HL-60/S4 (cell line): ENCODE measurements around the gene MAN2B2.

Experiments used
- in situ Hi-C: fragments of 300-500 bp; cut with MboI; formaldehyde crosslinking; loops from 2 replicates; pipeline ENCODE4 v1.14.3; 2022; ENCODE audit warnings: low sequenced_read_pairs

Gene MAN2B2

DNA sequence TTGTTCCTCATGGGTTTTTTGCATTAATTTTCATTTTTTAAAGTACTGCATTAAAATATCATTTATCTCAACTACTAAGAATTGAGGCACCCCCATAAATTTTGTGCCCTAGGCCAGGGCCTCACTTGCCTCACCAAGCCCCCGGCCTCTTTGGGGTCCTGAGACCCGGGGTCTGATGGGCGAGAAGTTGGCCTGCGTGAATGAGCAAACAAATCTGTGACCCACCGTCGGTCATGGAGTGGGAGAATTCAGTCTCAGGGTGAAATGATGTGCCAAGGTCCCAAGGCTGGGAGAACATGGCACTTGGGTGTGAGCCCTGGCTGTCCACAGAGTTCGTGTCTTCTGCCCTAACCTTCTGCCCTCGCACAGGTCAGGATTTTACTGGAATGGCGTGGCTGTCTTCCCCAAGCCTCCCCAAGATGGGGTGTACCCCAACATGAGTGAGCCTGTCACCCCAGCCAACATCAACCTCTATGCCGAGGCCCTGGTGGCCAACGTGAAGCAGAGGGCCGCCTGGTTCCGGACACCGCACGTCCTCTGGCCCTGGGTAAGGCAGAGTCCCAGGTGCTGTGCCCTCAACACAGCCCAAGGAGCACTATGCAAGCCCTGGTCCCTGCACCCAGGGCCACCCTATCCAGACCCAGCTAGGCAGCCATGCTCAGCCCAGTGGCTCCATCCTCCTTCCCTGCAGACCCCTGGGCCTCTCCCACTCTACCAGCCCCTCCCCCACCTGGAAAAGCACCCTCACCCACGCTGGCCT is 18.0 kb downstream of the MAN2B2 start:
- in situ Hi-C loops: no loop called here

- in situ Hi-C loops: no loop called here
Observed at GRCh38 chr4:6594341-6594740, 19.4 kb downstream of the MAN2B2 start.

DNA sequence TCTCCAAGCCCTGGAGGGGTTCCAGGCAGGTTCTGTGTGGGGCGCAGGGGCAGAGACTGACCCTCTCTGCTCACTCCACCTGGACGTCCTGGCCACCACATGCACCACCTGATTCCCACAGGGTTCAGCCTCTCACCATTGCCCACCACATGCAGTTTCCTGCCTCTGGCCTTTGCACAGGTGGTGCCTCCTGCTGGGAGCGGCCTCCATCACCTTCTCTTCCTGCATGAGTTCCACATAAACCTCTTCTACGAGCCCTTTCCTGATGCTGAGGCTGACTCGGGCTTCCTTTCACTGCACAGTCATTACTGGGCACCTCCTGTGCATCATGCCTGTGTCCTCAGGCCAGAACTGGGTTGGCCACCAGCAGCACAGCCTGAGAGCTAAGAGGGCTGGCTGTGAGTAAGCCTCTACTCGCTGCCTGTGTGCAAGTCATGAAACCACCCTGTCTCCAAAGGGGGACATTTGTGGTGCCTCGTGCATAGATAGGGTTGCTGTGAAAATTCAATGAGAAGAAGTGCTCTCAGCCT is 19.9 kb downstream of the MAN2B2 start:
- in situ Hi-C loops: no loop called here

DNA sequence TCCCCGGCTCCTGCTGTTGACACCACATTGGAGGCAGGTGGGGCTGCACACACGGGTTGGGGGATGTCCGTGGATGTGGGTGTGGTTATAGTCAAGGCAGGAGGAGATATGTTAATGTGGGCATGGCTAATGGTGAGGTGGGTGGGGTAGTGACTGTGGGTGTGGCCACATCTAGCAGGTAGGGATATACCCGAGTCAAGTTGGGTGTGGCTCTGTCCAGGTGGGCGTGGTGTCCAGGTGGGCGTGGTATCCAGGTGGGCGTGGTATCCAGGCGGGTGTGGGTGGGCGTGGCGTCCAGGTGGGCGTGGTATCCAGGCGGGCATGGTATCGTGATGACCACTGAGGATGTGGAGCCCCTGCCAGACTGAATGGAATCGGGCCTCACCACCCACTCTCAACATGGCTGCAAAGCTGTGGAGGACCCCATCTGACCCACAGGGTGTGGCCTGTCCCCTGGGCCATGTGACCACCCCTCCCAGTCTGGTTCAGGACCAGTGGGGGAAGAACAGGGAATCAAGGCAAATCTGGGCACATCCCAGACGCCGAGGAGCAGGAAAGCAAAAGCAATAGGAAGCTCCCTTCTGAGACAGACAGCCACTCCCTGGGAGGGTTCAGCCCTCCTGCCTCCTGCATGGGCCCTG is 21.0 kb downstream of the MAN2B2 start:
- in situ Hi-C loops: no loop called here

GRCh38 chr4:6596948-6597347 is 22.0 kb downstream of the MAN2B2 start:
- in situ Hi-C loops: no loop called here

GRCh38 chr4:6598127-6598526 is 23.1 kb downstream of the MAN2B2 start:
- in situ Hi-C loops: no loop called here

DNA sequence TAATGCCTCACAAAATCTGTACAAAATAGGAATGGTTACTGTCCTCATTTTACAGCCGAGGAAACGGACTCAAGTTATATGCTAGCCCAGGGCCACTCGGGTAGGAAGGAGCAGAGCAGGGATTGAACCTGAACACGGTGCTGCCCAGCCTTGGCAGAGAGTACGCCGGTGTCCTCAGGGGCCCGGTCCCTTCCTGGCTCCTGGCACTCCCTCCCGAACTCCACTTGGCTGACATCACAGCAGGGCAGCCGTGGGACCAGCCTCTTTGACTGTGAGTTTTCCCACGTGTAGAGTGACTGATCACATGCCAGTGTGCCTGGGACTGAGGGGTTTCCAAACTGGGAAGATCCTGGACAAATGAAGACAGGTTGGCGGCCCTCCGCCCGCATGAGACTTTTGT is 23.7 kb downstream of the MAN2B2 start:
- in situ Hi-C loops: no loop called here

GRCh38 chr4:6601661-6602250 is 26.8 kb downstream of the MAN2B2 start:
- in situ Hi-C loops: no loop called here

DNA sequence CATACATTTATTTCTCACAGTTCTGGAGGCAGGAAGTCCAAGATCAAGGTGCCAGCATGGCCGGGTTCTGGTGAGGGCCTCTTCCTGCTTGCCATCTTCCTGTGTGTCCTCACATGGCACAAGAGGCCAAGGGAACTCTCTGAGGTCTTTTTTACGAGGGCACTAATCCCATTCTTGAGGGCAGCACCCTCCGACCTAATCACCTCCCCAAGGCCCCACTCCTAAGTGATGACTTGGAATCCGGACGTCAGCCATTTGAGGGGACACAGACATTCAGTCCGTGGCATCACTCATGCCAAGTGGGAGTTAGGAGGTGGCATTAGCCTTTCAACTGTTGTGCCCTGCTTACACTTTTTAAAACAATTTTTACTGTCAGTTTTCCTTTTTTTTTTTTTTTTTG is 27.3 kb downstream of the MAN2B2 start:
- in situ Hi-C loops: no loop called here

- in situ Hi-C loops: no loop called here
Observed at GRCh38 chr4:6603128-6603527, 28.1 kb downstream of the MAN2B2 start.

- in situ Hi-C loops: no loop called here
Observed at GRCh38 chr4:6605114-6605513, 30.1 kb downstream of the MAN2B2 start.

- in situ Hi-C loops: no loop called here
Observed at GRCh38 chr4:6605605-6606004, 30.6 kb downstream of the MAN2B2 start.

DNA sequence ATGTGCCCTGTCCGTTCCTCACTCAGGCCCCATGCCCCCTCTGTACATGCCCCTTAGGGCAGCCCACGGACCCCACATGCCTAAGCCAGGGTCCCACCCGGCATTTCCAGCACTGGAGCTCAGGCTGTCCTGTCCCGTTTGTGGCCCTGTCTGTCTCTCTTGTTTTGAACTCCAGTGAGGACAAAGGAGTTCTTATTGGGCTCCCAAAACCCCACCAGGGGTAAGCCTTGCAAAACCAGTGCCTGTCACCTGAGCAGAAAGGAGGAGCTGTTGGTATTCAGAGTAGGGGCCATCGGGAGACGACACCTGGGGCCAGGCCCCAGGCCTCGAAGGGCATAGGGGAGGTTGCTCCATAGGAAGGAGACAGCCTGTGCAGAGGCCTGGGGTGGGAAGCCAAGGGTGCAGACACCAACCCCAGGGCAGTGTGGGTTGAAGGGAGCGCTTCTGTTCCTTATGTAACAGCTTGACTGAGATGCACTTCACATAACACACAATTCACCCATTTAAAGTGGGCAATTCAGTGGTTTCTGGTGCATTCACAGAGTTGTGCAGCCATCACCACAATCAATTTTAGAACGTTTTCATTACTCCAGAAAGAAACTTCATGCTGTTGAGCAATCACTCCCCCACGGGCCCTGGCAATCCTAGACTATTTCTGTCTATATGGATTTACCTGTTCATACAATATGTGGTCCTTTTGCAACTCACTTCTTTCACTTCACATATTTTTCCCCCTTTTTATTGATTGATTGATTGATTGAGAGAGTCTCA is 31.7 kb downstream of the MAN2B2 start:
- in situ Hi-C loops: no loop called here

DNA sequence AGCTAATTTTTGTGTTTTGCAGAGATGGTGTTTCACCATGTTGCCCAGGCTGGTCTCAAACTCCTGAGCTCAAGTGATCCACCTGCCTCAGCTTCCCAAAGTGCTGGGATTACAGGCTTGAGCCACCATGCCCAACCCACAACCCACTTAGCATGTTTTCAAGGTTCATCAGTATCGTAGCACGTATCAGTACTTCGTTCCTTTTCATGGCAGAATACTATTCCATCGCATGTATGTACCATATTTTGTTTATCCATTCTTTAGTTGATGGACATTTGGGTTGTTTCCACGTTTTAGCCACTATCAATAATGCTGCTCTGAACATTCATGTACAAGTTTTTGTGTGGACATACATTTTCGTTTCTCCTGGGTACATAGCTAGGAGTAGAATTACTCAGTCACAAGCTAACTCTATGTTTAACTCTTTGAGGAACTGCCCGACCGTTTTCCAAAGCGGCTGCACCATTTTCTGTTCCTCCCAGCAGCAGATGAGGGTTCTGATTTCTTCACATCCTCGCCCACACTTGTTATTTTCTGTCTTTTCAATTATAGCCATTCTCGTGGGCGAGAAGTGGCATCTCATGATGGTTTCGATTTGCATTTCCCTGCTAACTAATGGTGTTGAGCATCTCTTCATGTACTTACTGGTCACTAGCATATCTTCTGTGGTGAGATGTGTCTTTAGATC is 32.5 kb downstream of the MAN2B2 start:
- in situ Hi-C loops: no loop called here

GRCh38 chr4:6608758-6609414 is 33.9 kb downstream of the MAN2B2 start:
- in situ Hi-C loops: no loop called here

DNA sequence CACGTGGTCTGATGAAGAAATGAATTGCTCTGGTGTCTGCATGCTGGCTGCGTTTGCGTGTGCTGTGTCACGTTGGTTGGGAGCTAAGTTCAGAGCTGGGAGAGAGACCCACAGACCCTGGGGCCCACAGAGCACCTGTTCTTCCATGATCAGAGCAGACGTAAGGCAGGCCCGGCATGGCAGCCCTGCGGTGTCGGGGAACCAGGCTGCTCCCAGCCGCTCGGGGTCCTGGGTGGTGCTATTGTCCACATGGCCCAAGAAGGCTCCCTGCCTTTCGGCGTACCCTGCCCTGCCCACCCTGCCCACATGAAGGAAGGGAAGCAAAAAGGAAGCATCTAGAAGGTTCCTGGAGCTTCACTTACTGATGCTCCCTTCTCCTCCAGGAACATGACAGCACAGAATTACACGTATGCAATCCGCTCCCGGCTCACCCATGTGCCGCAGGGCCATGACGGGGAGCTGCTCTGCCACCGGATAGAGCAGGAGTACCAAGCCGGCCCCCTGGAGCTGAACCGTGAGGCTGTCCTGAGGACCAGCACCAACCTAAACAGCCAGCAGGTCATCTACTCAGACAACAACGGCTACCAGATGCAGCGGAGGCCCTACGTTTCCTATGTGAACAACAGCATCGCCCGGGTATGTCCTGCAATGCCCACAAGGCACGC is 34.6 kb downstream of the MAN2B2 start:
- in situ Hi-C loops: no loop called here

GRCh38 chr4:6610856-6611430 is 36.0 kb downstream of the MAN2B2 start:
- in situ Hi-C loops: no loop called here

DNA sequence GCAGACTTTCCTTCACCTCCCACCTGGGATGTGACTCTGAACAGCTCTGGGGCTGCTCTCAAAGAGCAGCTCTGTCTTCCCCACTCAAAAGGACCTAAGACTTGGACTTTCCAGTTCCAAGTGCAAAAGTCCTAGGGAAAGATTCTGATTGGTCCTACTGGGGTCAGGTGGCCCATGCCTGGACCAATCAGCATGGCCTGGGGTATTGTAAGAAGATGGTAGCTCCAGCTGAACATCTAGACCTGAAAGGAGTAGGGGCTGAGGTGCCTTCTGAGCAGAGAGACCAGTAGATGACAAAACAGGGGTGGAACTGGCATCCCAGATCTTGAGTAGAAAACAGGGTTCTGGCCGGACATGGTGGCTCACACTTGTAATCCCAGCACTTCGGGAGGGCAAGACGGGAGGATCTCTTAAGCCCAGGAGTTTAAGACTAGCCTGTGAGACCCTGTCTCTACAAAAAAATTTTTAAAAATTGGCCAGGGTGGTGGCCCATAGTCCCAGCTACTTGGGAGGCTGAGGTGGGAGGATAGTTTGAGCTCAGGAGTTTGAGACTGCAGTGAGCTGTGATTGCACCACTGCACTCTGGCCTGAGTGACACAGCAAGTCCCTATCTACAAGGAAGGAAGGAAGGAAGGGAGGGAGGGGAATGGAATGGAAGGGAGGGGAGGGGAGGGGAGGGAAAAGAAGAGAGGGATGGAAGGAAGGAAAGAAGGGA is 38.1 kb downstream of the MAN2B2 start:
- in situ Hi-C loops: no loop called here
